Spleen (tissue), 11 donors: Measurements from ENCODE around the gene HSF4. TPM values are rescaled to one million over a fixed set of nuclear protein-coding genes. Genes with fewer than 3 reads are reported as not detected.
A peak's percentile ranks its signal among the peaks of the same experiment; 100 is the strongest.

Source experiments
- DNase-seq: peaks from one replicate; pipeline ENCODE4 v3.0.0-alpha.2; 2020
- H3K27ac ChIP-seq, 8 donors: fragments of 200-600 bp; sonication (generic) in 7 of 8; 1 replicate in 4 of 8; 2 replicates in 4 of 8; pipeline versions ENCODE4 v1.5.0 to v1.8.0; 2016 to 2021; ENCODE audit warnings: inconsistent platforms in 4 of 8, mild to moderate bottlenecking in 4 of 8, moderate library complexity in 1 of 8
- H3K27me3 ChIP-seq, 7 donors: fragments of 200-600 bp; sonication (generic) in 6 of 7; replicated peaks in 1 of 7; 1 replicate in 4 of 7; 2 replicates in 3 of 7; pipeline versions ENCODE4 v1.5.0 to v1.8.0; 2016 to 2021; ENCODE audit warnings: inconsistent platforms in 3 of 7, mild to moderate bottlenecking in 1 of 7
- H3K36me3 ChIP-seq, 6 donors: fragments of 200-600 bp; sonication (generic) in 5 of 6; 1 replicate in 4 of 6; 2 replicates in 2 of 6; pipeline versions ENCODE4 v1.5.0 to v1.8.0; 2016 to 2021; ENCODE audit warnings: inconsistent platforms in 2 of 6
- H3K4me1 ChIP-seq, 6 donors: fragments of 200-600 bp; sonication (generic) in 5 of 6; 1 replicate in 3 of 6; 2 replicates in 3 of 6; pipeline versions ENCODE4 v1.5.0 to v1.8.0; 2016 to 2021; ENCODE audit warnings: inconsistent platforms in 3 of 6
- H3K4me3 ChIP-seq, 8 donors: fragments of 200-600 bp; sonication (generic) in 7 of 8; 1 replicate in 4 of 8; 2 replicates in 4 of 8; pipeline versions ENCODE4 v1.5.0 to v1.8.0; 2016 to 2021; ENCODE audit warnings: inconsistent platforms in 4 of 8, mild to moderate bottlenecking in 4 of 8, moderate library complexity in 2 of 8
- H3K9me3 ChIP-seq, 8 donors: fragments of 200-600 bp; sonication (generic) in 7 of 8; 1 replicate in 4 of 8; 2 replicates in 4 of 8; pipeline versions ENCODE4 v1.5.0 to v1.8.0; 2016 to 2021; ENCODE audit warnings: inconsistent platforms in 4 of 8
- CTCF ChIP-seq, 11 experiments: fragments of 200-600 bp in 7 of 11; fragments of 450-650 bp in 4 of 11; sonication (generic) in 4 of 11; IDR thresholded peaks in 8 of 11; conservative IDR thresholded peaks in 3 of 11; 1 replicate in 7 of 11; 2 replicates in 4 of 11; pipeline versions ENCODE4 v1.4.0 to v1.8.0; 2016 to 2021; ENCODE audit warnings: antibody characterized with exemption in 11 of 11, inconsistent platforms in 4 of 11, mild to moderate bottlenecking in 1 of 11
- POLR2A ChIP-seq, 3 donors: fragments of 450-650 bp; IDR thresholded peaks; one replicate each; pipeline ENCODE4 v1.5.1; 2017; ENCODE audit warnings: antibody characterized with exemption in 3 of 3, mild to moderate bottlenecking in 1 of 3
- POLR2AphosphoS5 ChIP-seq, 3 donors: sonication (generic); formaldehyde crosslinking; IDR thresholded peaks; one replicate each; pipeline ENCODE4 v1.5.1; 2017; ENCODE audit warnings: antibody characterized with exemption in 3 of 3
- WGBS, 5 donors: extraction: QIAGEN DNeasy Blood & Tissue Kit in 3 of 5; methylation state at CpG; one replicate each; pipeline versions ENCODE4 v1.1.5 to v1.1.7; 2013 to 2018; 5-methylcytosine and 5-hydroxymethylcytosine counted together
- intact Hi-C: fragments of 100-400 bp; cut with DNase I; formaldehyde crosslinking; loops from one replicate; pipeline ENCODE4 v1.15.0; 2023; ENCODE audit warnings: low total_unique reads
- polyA plus RNA-seq, 3 donors: library from polyadenylated mRNA; stranded (reverse); fragments of 200-250 nt; gene quantifications; one replicate each; pipeline ENCODE4 v1.2.1, GENCODE V29; 2013
- total RNA-seq, 7 donors: library from RNA; depleted of rRNA in 3 of 7; stranded (reverse); fragments of >200 nt in 3 of 7; fragmentation: NEBNext Ultra II Directional in 4 of 7; extraction: Animal tissue kit (Norgen Biotek cat#: 25700) in 4 of 7; gene quantifications; one replicate each; pipeline versions ENCODE4 v1.1.0 to v1.2.1, GENCODE V29; 2016 to 2021
- donor health status: healthy with polysubstance abuse.
- donor health status: DM: no; HTN: no; CAD: no; lungs with moderate emphysema.
- donor health status: DM: no; HTN: no; CAD: no.
- donor health status: Bipolar disorder and iron deficiency.
- donor health status: healthy.
- donor health status: DM: no; HTN: no; CAD: no.
- donor health status: DM: yes; HTN: yes; CAD: no.

The HSF4 gene
- total and polyA plus RNA-seq, 10 donors = 11.5 to 43.7 (median 20.3) TPM

- intact Hi-C loops = no loop called here
- TF ChIP-seq POLR2A (IDR thresholded peaks at IDR 0.05) = no peak
- no peak for TF ChIP-seq CTCF (IDR thresholded peaks at IDR 0.05 in 8 of 11, conservative IDR thresholded peaks at IDR 0.05 in 3 of 11)
- TF ChIP-seq POLR2AphosphoS5 (IDR thresholded peaks at IDR 0.05) = peak in 1 of 3 donors; percentile 52
- no peak for DNase-seq
- Histone ChIP-seq H3K27me3 (peaks cover 4 to 97% (median 80%) of the 10 kb centered on the region in 7 donors), H3K36me3 (no peaks in the 10 kb centered on the region), H3K27ac (no peak overlapping the region), H3K9me3 (no peaks in the 10 kb centered on the region), H3K4me1 (peaks cover 52 to 78% (median 69%) of the 10 kb centered on the region in 6 donors), H3K4me3 (peak overlapping the region in 2 of 8 donors; percentile 40 to 67)
- WGBS, 5 donors = 6 to 11% (median 9%) methylated on average over 29 to 85 of the region's 85 CpGs
Measured at GRCh38 chr16:67165121-67166078, 855 bp downstream of the HSF4 start.

- intact Hi-C loops = no loop called here
- TF ChIP-seq CTCF (IDR thresholded peaks at IDR 0.05 in 8 of 11, conservative IDR thresholded peaks at IDR 0.05 in 3 of 11) (no peak), POLR2AphosphoS5 (IDR thresholded peaks at IDR 0.05) (no peak)
- peak overlapping the region in 1 of 8 donors; percentile 67 for H3K4me3 ChIP-seq
- no peak overlapping the region for H3K27ac ChIP-seq
- peaks cover 4 to 100% (median 83%) of the 10 kb centered on the region in 7 donors for H3K27me3 ChIP-seq
- DNase-seq = no peak
- 20 to 28% (median 24%) methylated on average over 11 to 18 of the region's 18 CpGs for WGBS, 5 donors
- no peaks in the 10 kb centered on the region for H3K9me3 ChIP-seq
- peaks cover 49 to 78% (median 68%) of the 10 kb centered on the region in 6 donors for H3K4me1 ChIP-seq
- H3K36me3 ChIP-seq = no peaks in the 10 kb centered on the region
Measured at GRCh38 chr16:67166110-67166547, 1.6 kb downstream of the HSF4 start.

GRCh38 chr16:67166598-67167168, 2.1 kb downstream of the HSF4 start:
- Histone ChIP-seq H3K36me3 (no peaks in the 10 kb centered on the region), H3K27me3 (peaks cover 4 to 100% (median 78%) of the 10 kb centered on the region in 7 donors), H3K27ac (no peak overlapping the region), H3K4me1 (peaks cover 44 to 76% (median 65%) of the 10 kb centered on the region in 6 donors), H3K4me3 (no peak overlapping the region), H3K9me3 (no peaks in the 10 kb centered on the region)
- intact Hi-C loops = no loop called here
- no peak for DNase-seq
- 64 to 89% (median 66%) methylated on average over 4 to 5 of the region's 5 CpGs for WGBS, 5 donors
- TF ChIP-seq POLR2AphosphoS5 (IDR thresholded peaks at IDR 0.05) = no peak
- no peak for TF ChIP-seq POLR2A (IDR thresholded peaks at IDR 0.05)
- TF ChIP-seq CTCF (IDR thresholded peaks at IDR 0.05 in 8 of 11, conservative IDR thresholded peaks at IDR 0.05 in 3 of 11) = no peak

GRCh38 chr16:67167588-67167987, 3.0 kb downstream of the HSF4 start:
- Histone ChIP-seq H3K4me3 (no peak overlapping the region), H3K9me3 (no peaks in the 10 kb centered on the region), H3K27ac (no peak overlapping the region), H3K4me1 (peaks cover 39 to 72% (median 58%) of the 10 kb centered on the region in 6 donors), H3K27me3 (peaks cover 4 to 100% (median 73%) of the 10 kb centered on the region in 7 donors), H3K36me3 (no peaks in the 10 kb centered on the region)
- intact Hi-C loops = no loop called here
- TF ChIP-seq CTCF (IDR thresholded peaks at IDR 0.05 in 8 of 11, conservative IDR thresholded peaks at IDR 0.05 in 3 of 11) = no peak
- TF ChIP-seq POLR2A (IDR thresholded peaks at IDR 0.05) = no peak
- no peak for TF ChIP-seq POLR2AphosphoS5 (IDR thresholded peaks at IDR 0.05)
- WGBS, 5 donors = 80 to 95% (median 88%) methylated on average over 3 to 7 of the region's 7 CpGs
- DNase-seq = no peak
